SU-DHL-6 (cell line): Measurements from ENCODE around the gene FAM72D.
"Not testable (repeated sequence)": the region's sequence is repeated elsewhere in the genome, so short reads cannot be mapped to it uniquely, and the experiment has no call there.

Source experiments
- CTCF ChIP-seq: fragments of 200-600 bp; sonication (generic); IDR thresholded peaks from one replicate; pipeline ENCODE4 v1.5.1; 2017; ENCODE audit warnings: antibody characterized with exemption, mild to moderate bottlenecking, low read length, moderate library complexity; ENCODE audit not compliant: insufficient read depth, poor library complexity, severe bottlenecking
- EZH2phosphoT487 ChIP-seq: fragments of 200-600 bp; sonication (generic), shearing (Covaris generic); conservative IDR thresholded peaks from 2 replicates; pipeline ENCODE4 v1.6.1; 2018; ENCODE audit warnings: mild to moderate bottlenecking, antibody characterized with exemption, low read length, moderate library complexity, mixed read lengths

DNA sequence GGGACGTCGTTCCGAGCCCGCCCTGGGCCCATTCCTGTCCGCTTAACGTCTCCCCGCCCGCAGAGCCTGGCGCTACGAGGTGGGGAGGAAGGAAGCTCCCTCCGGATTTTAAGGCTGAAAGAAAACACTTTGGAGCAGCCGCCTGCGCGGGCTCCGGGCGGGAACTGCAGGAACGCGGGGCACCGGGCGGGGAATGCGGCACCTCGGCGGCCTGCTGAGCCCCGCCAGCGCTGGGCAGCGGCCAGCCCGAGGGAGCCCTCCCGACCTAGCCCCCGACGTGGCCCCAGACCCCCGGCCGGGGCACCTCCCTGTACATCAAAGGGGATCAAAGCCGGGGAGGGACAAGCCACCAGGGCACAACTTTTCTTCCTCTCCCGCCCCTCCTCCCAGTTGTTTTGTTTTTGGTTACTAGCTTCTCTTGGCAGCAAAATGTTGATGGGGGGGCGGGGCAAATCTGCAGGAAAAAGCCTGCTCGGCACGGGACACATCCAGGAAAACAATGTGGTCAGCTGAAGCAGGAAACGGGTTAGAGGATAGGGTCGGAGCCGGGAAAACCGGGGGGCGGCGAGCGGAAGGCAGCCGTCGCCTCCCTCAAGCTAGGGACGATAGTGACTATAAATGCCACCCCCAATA, 2.1 kb upstream of the FAM72D start:
- not testable (repeated sequence) for TF ChIP-seq CTCF, EZH2phosphoT487
